HG03565 (cell line): ENCODE measurements around the gene OR51B2.
"Not testable (repeated sequence)": the region's sequence is repeated elsewhere in the genome, so short reads cannot be mapped to it uniquely, and the experiment has no call there.

ENCODE experiments used
- ATAC-seq: cut with Tn5 transposase; IDR thresholded peaks from one replicate; pipeline ENCODE4 v1.9.1; 2021; ENCODE audit warnings: mild to moderate bottlenecking, moderate library complexity; ENCODE audit not compliant: unreplicated experiment

The OR51B2 gene

DNA sequence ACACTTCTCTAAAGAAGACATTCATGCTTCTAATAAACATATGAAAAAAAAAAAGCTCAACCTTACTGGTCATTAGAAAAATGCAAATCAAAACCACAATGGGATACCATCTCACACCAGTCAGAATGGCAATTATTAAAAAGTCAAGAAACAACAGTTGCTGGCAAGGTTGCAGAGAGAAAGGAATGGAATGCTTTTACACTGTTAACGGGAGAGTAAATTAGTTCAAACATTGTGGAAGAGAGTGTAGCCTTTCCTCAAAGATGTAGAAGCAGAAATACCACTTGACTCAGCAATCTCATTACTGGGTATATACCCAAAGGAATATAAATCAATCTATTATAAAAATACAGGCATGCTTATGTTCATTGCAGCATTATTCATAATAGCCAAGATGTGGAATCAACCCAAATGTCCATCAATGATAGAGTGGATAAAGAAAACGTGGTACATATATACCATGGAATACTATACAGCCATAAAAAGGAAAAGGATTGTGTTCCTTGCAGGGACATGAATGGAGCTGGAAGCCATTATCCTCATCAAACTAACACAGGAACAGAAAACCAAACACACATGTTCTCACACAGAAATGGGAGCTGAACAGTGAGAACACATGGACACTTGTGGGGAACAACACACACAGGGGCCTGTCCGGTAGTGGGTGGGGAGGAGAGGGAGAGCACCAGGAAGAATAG is 10.6 kb downstream of the OR51B2 start:
- not testable (repeated sequence) for ATAC-seq

- ATAC-seq, result no peak
Observed at GRCh38 chr11:5310423-5310822, 13.7 kb downstream of the OR51B2 start.

DNA sequence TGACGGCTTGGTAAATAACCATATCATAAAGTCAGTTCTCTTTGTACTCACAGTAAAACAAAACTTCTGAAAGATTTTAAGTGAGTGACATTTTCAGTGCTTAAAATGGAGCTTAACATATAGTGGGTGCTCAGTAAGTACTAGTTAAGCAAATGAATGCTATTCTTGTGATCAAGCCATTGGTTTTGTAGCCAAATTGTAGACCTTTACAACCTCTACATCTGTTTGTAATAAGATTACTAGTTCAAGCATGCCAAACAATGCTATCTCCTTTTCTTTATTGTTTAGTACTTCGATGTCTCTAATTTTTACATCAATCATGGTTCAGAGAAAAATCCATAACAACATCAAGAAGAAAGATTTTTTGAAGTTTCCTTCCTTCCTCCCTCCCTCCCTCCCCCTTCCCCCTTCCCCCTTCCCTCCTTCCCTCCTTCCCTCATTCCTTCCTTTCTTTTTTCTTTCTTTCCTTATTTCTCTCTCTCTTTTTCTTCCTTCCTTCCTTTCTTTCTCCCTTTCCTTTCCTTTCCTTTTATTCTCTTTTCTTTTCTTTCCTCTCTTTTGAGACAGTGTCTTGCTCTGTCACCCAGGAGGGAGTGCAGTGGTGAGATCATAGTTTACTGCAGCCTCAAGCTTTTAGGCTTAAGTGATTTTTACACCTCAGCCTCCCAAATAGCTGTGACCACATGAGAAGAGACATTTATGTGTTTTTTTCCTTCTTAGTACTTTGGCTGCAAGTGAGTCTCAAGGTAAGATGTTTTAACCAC is 16.7 kb downstream of the OR51B2 start:
- ATAC-seq, result no peak

DNA sequence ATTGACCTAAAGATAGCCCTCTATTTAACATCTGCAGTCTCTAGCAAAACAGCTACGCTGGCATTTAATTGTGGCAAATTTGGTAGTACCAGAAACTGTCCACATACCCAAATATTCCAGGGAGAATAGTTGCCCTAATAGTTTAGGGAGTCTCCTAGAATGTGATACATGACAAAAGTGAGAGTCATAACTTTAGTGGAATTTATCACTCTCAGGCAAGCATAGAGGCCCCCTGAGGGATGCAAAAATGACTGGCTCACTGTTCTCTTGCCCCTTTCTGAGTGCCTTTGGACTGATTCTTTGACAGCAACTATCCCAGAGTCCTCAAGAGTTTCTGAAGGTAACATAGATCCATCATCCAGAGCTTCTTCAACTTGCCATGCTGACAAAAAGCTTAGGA is 20.1 kb downstream of the OR51B2 start:
- no peak for ATAC-seq

DNA sequence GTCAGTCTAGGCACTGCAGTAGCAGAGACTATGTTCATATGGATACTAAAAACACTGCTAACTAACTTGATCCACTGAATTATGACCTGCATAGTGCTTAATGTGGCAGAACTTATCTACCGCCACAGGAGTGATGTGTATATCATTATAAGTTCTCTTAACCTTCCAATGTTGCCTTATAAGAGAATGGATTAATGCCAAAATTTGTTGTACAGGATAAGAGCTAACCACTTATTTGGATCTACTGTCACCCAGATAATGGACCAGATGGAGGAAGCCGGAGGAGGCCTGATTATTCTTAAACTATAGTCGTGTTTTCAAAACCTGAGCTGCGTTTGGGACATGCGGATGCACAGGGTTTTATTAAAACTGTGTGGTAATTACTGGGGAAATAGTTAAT is 20.5 kb downstream of the OR51B2 start:
- ATAC-seq, result no peak

DNA sequence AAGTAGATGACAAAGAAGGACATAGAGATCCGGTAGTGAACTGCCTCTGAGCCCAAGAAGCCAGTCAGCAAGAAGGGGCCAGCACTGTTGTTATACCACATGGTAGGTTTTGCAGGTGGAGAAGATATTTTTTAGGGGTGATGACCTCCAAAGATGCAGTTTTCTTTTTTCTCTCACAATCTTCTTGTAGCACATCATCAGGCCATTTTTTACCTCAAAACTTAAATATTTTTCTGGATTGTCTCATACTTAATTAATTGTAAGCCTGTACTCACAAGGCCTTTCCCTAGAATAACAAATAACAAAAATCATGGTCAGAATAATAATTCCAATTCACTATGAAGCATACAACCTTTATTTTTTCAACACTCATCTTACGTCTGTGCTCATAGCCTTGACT is 22.3 kb downstream of the OR51B2 start, which contains the start of gene OR51B4:
Gene OR51B4 (minus strand): TSS at position 101 of the 400 bp plus-strand sequence. CDS start 0 bp downstream, at position 101.
- no peak for ATAC-seq

DNA sequence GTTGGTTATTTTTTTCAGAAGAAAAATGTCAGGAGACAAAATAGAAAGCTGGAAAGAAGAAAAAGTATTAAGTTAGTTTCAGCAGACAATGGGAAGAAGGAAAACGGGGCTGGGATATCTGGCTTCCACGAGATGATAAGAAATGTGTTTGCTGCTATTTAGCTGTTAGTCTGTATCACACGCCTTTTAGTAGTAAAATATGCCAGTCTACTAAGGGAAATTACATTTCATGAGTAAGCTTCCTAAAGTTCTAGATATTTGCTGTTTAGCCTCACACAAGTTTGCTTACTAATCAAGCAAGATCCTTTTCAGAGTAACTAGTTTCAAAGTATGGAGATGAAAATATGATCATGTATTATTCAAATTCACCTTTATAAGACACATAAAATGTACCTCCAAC is 23.8 kb downstream of the OR51B2 start:
- ATAC-seq, result no peak

DNA sequence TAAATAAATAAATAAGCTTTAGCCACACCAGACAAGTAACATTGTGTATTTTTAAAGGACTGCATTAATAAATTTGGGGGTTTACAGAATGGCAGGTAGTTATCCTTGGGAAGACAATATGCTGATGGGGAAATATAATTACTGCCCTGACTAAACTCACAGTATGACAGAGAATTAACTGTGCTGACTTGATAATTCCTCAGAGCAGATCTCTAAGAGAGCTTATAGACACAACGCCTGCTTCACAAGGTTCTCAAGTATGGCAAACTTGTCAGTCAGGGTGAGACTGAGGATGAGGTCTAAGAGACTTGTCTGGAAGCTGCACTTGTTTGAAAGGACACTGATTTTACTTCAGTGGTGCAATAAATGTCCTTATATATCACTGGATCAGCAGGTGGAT is 25.6 kb downstream of the OR51B2 start:
- no peak for ATAC-seq

GRCh38 chr11:5297721-5298323 is 26.3 kb downstream of the OR51B2 start:
- no peak for ATAC-seq

GRCh38 chr11:5294342-5294995 is 29.6 kb downstream of the OR51B2 start:
- not testable (repeated sequence) for ATAC-seq

- no peak for ATAC-seq
Observed at GRCh38 chr11:5293028-5293427, 31.1 kb downstream of the OR51B2 start.

- peak; percentile 93 for ATAC-seq
Observed at GRCh38 chr11:5291207-5291838, 32.8 kb downstream of the OR51B2 start.

GRCh38 chr11:5290106-5290505 is 34.0 kb downstream of the OR51B2 start:
- ATAC-seq, result no peak

DNA sequence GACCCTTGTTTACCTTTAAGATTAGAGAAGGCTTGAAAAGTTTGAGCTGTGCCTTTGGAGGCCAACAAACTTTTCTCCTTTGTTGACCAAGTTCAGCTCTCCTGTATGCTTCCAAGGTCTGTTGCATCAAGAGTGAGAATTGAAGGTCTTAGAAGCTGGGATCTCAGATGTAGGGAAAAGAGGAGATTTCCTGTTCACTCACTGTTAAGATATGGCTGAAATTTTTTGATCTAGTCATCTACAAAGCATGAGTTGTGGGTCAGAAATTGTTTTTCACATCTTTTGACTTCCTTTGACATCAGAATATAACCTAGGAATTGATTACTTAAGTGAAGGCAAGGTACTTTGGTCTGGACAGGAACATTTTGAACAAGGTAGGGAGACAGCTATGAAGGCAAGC is 34.4 kb downstream of the OR51B2 start:
- ATAC-seq, result no peak

GRCh38 chr11:5288906-5289550 is 35.1 kb downstream of the OR51B2 start:
- ATAC-seq, result no peak

DNA sequence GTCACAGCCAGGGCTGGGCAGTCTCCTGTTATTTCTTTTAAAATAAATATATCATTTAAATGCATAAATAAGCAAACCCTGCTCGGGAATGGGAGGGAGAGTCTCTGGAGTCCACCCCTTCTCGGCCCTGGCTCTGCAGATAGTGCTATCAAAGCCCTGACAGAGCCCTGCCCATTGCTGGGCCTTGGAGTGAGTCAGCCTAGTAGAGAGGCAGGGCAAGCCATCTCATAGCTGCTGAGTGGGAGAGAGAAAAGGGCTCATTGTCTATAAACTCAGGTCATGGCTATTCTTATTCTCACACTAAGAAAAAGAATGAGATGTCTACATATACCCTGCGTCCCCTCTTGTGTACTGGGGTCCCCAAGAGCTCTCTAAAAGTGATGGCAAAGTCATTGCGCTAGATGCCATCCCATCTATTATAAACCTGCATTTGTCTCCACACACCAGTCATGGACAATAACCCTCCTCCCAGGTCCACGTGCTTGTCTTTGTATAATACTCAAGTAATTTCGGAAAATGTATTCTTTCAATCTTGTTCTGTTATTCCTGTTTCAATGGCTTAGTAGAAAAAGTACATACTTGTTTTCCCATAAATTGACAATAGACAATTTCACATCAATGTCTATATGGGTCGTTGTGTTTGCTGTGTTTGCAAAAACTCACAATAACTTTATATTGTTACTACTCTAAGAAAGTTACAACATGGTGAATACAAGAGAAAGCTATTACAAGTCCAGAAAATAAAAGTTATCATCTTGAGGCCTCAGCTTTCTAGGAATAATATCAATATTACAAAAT is 35.8 kb downstream of the OR51B2 start:
- ATAC-seq, result no peak

DNA sequence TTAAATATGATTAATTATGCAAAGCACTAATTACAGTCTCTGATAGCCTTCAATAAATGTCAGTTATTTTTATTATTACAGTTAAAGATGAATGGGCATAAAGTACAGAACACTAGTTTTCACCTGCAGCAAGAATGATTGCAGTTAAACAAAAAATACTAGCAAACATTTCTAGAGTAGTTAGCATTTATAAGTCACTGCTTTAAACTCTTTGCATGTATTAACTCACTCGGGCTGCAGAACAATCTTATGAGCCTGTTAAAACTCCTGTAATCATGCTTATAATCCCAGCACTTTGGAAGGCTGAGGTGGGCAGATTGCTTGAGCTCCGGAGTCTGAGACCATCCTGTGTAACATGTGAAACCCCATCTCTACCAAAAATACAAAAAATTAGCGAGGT is 37.2 kb downstream of the OR51B2 start:
- no peak for ATAC-seq

DNA sequence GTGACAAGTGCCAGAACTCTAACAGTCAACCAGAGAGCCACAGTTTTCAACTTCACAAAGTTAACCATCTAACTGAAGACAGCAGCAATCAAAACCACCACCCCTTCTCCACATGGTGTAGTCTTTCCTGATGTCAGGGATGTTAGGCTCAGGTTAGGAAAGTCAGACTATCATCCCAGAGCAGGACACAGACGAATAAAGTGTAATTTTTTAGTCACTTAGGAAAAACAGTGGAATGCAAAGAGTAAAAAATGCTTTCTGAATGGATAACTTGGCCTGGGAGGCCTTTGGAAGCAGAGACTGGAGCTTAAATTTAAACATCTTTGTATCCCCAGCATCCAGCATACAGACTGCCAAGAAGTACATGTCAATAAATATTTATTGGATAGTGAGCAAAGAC is 37.7 kb downstream of the OR51B2 start:
- no peak for ATAC-seq

GRCh38 chr11:5285703-5286340 is 38.3 kb downstream of the OR51B2 start:
- no peak for ATAC-seq
